Thymus (tissue), 11 donors: Measurements from ENCODE around the gene NFKBIE. TPM values are rescaled to one million over a fixed set of nuclear protein-coding genes. Genes with fewer than 3 reads are reported as not detected.

Experiments
- DNase-seq, 9 donors: peaks; one replicate each; pipeline ENCODE4 v3.0.0-alpha.2; 2013; ENCODE audit warnings: low spot score in 9 of 9, low read depth in 6 of 9, missing footprints in 1 of 9
- H3K27ac ChIP-seq, 2 donors: one replicate each; pipeline ENCODE4 v1.5.1; 2013; ENCODE audit warnings: control low read depth in 1 of 2, low read depth in 1 of 2, low read length in 1 of 2, mild to moderate bottlenecking in 1 of 2, moderate library complexity in 1 of 2
- H3K27me3 ChIP-seq, 2 donors: one replicate each; pipeline ENCODE4 v1.5.1; 2013; ENCODE audit warnings: low read length in 1 of 2; ENCODE audit not compliant: control insufficient read depth in 2 of 2, insufficient read depth in 1 of 2
- H3K36me3 ChIP-seq, 2 donors: one replicate each; pipeline ENCODE4 v1.5.1; 2013; ENCODE audit warnings: low read length in 1 of 2, mild to moderate bottlenecking in 1 of 2, moderate library complexity in 1 of 2; ENCODE audit not compliant: control insufficient read depth in 2 of 2, insufficient read depth in 2 of 2
- H3K4me1 ChIP-seq, 2 donors: one replicate each; pipeline ENCODE4 v1.5.1; 2013; ENCODE audit warnings: low read length in 2 of 2; ENCODE audit not compliant: control insufficient read depth in 2 of 2, insufficient read depth in 2 of 2
- H3K4me3 ChIP-seq, 2 donors: one replicate each; pipeline ENCODE4 v1.5.1; 2013; ENCODE audit warnings: low read length in 2 of 2, control low read depth in 1 of 2, mild to moderate bottlenecking in 1 of 2
- H3K9me3 ChIP-seq, 2 donors: one replicate each; pipeline ENCODE4 v1.5.1; 2013; ENCODE audit warnings: low read length in 1 of 2, mild to moderate bottlenecking in 1 of 2; ENCODE audit not compliant: control insufficient read depth in 2 of 2, insufficient read depth in 1 of 2
- WGBS: extraction: QIAGEN DNeasy Blood & Tissue Kit; methylation state at CpG from one replicate; pipeline ENCODE4 v1.1.7; 2013; 5-methylcytosine and 5-hydroxymethylcytosine counted together
- polyA plus RNA-seq: library from polyadenylated mRNA; stranded (reverse); fragments of 200-250 nt; gene quantifications from one replicate; pipeline ENCODE4 v1.2.3, GENCODE V29; 2013
- total RNA-seq: library from RNA; stranded (reverse); fragments of 120-200 nt; gene quantifications from one replicate; pipeline ENCODE4 v1.2.4, GENCODE V29; 2013
- donor health status: healthy.

NFKBIE gene
- total and polyA plus RNA-seq, 2 donors = 16.4 to 21.6 TPM

DNA sequence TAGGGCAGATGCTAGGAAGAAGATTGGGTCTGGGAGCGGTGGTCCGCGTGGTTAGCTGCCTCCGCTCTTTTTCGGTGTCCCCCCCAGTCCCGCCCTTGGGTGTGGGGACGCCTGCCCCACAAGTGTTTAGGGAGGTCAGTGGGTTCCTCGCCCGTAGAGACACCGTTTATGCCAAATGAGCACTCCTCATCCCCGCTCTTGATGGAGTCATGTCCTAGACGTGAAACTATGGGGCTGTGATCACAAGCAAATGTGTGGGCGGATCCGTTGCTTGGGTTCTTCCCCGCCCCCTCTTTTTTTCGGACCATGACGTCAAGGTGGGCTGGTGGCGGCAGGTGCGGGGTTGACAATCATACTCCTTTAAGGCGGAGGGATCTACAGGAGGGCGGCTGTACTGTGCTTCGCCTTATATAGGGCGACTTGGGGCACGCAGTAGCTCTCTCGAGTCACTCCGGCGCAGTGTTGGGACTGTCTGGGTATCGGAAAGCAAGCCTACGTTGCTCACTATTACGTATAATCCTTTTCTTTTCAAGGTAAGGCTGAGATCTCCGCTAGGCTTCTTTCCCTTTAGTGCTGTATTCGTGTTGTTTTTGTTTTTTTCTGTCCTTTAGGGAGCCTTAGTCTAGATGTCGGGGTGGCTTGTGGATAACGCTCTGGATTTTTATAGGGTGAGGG is 18.6 kb downstream of the NFKBIE start, which contains the start of gene HSP90AB1:
Gene HSP90AB1 (plus strand): TSS at position 439 of the 675 bp plus-strand sequence. CDS start 1,529 bp downstream, outside the sequence.
- Histone ChIP-seq H3K27ac (peak within 1 kb of the TSS; percentile 97), H3K36me3 (peaks cover 28 to 37% of the 10 kb centered on the region in 2 donors), H3K4me3 (peak within 1 kb of the TSS; percentile 74 to 75), H3K4me1 (peaks cover 16 to 23% of the 10 kb centered on the region in 2 donors), H3K9me3 (no peaks in the 10 kb centered on the region), H3K27me3 (no peaks in the 10 kb centered on the region)
- DNase-seq = peak; percentile 95 to 99 (median 98)
- under 1% methylated on average over 34 of the region's 34 CpGs for WGBS

- peak overlapping the region; percentile 97 for H3K27ac ChIP-seq
- peak in 8 of 9 donors; percentile 75 to 93 (median 84) for DNase-seq
- peaks cover 21 to 30% of the 10 kb centered on the region in 2 donors for H3K36me3 ChIP-seq
- no peaks in the 10 kb centered on the region for H3K27me3 ChIP-seq
- H3K4me1 ChIP-seq = peaks cover 16 to 23% of the 10 kb centered on the region in 2 donors
- WGBS = 2% methylated on average over 62 of the region's 62 CpGs
- no peaks in the 10 kb centered on the region for H3K9me3 ChIP-seq
- H3K4me3 ChIP-seq = peak overlapping the region; percentile 74 to 75
These were observed 19.3 kb downstream of the NFKBIE start for GRCh38 chr6:44245912-44246662.

- DNase-seq = no peak
- Histone ChIP-seq H3K36me3 (peaks cover 14 to 23% of the 10 kb centered on the region in 2 donors), H3K27ac (peak overlapping the region; percentile 97), H3K4me1 (peaks cover 16 to 23% of the 10 kb centered on the region in 2 donors), H3K9me3 (no peaks in the 10 kb centered on the region), H3K27me3 (no peaks in the 10 kb centered on the region), H3K4me3 (peak overlapping the region; percentile 74 to 75)
- 92% methylated on average over 12 of the region's 12 CpGs for WGBS
These were observed 19.9 kb downstream of the NFKBIE start for GRCh38 chr6:44245391-44245911.

- Histone ChIP-seq H3K4me1 (peaks cover 7 to 14% of the 10 kb centered on the region in 2 donors), H3K4me3 (no peak overlapping the region), H3K9me3 (no peaks in the 10 kb centered on the region), H3K27ac (no peak overlapping the region), H3K27me3 (no peaks in the 10 kb centered on the region), H3K36me3 (peaks cover 0 to 2% of the 10 kb centered on the region in 2 donors)
- DNase-seq = no peak
- 97% methylated on average over 7 of the region's 7 CpGs for WGBS
These were observed 22.0 kb downstream of the NFKBIE start for GRCh38 chr6:44243345-44243744.

GRCh38 chr6:44238687-44239350 is 26.5 kb downstream of the NFKBIE start:
- Histone ChIP-seq H3K27me3 (no peaks in the 10 kb centered on the region), H3K4me1 (peaks cover 2 to 29% of the 10 kb centered on the region in 2 donors), H3K4me3 (no peak overlapping the region), H3K36me3 (peaks cover 12 to 26% of the 10 kb centered on the region in 2 donors), H3K9me3 (peaks cover 0 to 3% of the 10 kb centered on the region in 2 donors), H3K27ac (no peak overlapping the region)
- 97% methylated on average over 7 of the region's 7 CpGs for WGBS
- no peak for DNase-seq

GRCh38 chr6:44237813-44238433 is 27.4 kb downstream of the NFKBIE start:
- Histone ChIP-seq H3K4me1 (peaks cover 6 to 38% of the 10 kb centered on the region in 2 donors), H3K27ac (peak overlapping the region; percentile 79 to 90), H3K4me3 (peak overlapping the region; percentile 52 to 54), H3K27me3 (no peaks in the 10 kb centered on the region), H3K9me3 (peaks cover 0 to 3% of the 10 kb centered on the region in 2 donors), H3K36me3 (peaks cover 21 to 35% of the 10 kb centered on the region in 2 donors)
- WGBS = 3% methylated on average over 42 of the region's 42 CpGs
- DNase-seq = peak in 3 of 9 donors; percentile 75 to 81 (median 79)

- Histone ChIP-seq H3K36me3 (peaks cover 28 to 42% of the 10 kb centered on the region in 2 donors), H3K4me1 (peaks cover 8 to 42% of the 10 kb centered on the region in 2 donors), H3K4me3 (peak overlapping the region; percentile 52 to 54), H3K9me3 (peaks cover 0 to 3% of the 10 kb centered on the region in 2 donors), H3K27ac (peak overlapping the region; percentile 79 to 90), H3K27me3 (no peaks in the 10 kb centered on the region)
- 52% methylated on average over 22 of the region's 22 CpGs for WGBS
- DNase-seq = peak in 1 of 9 donors; percentile 42
These were observed 28.1 kb downstream of the NFKBIE start for GRCh38 chr6:44237021-44237812.
